HCT116 (cell line): ENCODE measurements around the gene PAPOLB. TPM values are rescaled to one million over a fixed set of nuclear protein-coding genes. Genes with fewer than 3 reads are reported as not detected.

Experiments
- ATAC-seq: fragments of 200-7000 bp; cut with Tn5 transposase; 2 replicates; pipeline ENCODE4 v1.9.1; 2020; ENCODE audit warnings: mild to moderate bottlenecking, moderate library complexity
- BruUV-seq: library from RNA; stranded (reverse); fragments of 400-500 nt; replicated peaks from 2 replicates; lab custom pipeline; 2021; lab: Mats Ljungman, UMichigan
- CTCF ChIA-PET: fragments of 300-600 bp; sonication (Branson Sonifier 250); formaldehyde crosslinking; loops from one replicate; lab custom pipeline; 2021; ENCODE audit warnings: antibody characterized with exemption; lab: Charles Lee
- POLR2A ChIA-PET: fragments of 300-600, 350-600 bp; sonication (Branson Sonifier 250); formaldehyde crosslinking; loops from one replicate; lab custom pipeline; 2021; ENCODE audit warnings: antibody characterized with exemption; lab: Charles Lee
- RAD21 ChIA-PET, 2 experiments: fragments of 300-600 bp; sonication (Branson Sonifier 250); formaldehyde crosslinking; loops; one replicate each; lab custom pipeline; 2023; ENCODE audit warnings: low total read pairs in 2 of 2; ENCODE audit not compliant: uncharacterized antibody in 2 of 2, unreplicated experiment in 2 of 2, low non-redundant PET in 1 of 2; lab: Charles Lee
- DNase-seq: peaks from one replicate; pipeline ENCODE4 v3.0.0-alpha.2; 2010; ENCODE audit warnings: low read depth, low spot score
- H2AFZ ChIP-seq: fragments of 200-600 bp; shearing (Covaris generic), sonication (generic); 2 replicates; pipeline ENCODE4 v1.6.1; 2017; ENCODE audit warnings: low read depth, mixed run types, mixed read lengths, antibody characterized with exemption, low read length; ENCODE audit not compliant: poor library complexity, severe bottlenecking
- H3K27ac ChIP-seq: 2 replicates; pipeline ENCODE4 v1.5.1; 2012; ENCODE audit warnings: low read depth, low read length
- H3K27me3 ChIP-seq: fragments of 200-600 bp; sonication (generic); 2 replicates; pipeline ENCODE4 v1.6.1; 2016; ENCODE audit warnings: mixed run types, low read length, mixed read lengths; ENCODE audit not compliant: insufficient read depth
- H3K36me3 ChIP-seq, 2 experiments: fragments of 200-500 bp in 1 of 2; fragments of 200-600 bp in 1 of 2; sonication (Bioruptor generic) in 1 of 2; sonication (generic) in 1 of 2; 2 replicates each; pipeline versions ENCODE4 v1.5.1 to v1.6.1; 2014 to 2016; ENCODE audit warnings: low read length in 2 of 2, inconsistent platforms in 1 of 2, mixed read lengths in 1 of 2, mixed run types in 1 of 2; ENCODE audit not compliant: insufficient read depth in 2 of 2, control insufficient read depth in 1 of 2
- H3K4me1 ChIP-seq, 2 experiments: fragments of 200-600 bp in 1 of 2; sonication (generic) in 1 of 2; 2 replicates each; pipeline versions ENCODE4 v1.5.1 to v1.6.1; 2012 to 2017; ENCODE audit warnings: low read length in 2 of 2, inconsistent platforms in 1 of 2, mild to moderate bottlenecking in 1 of 2, mixed read lengths in 1 of 2, mixed run types in 1 of 2, moderate library complexity in 1 of 2; ENCODE audit not compliant: insufficient read depth in 2 of 2, control insufficient read depth in 1 of 2
- H3K4me2 ChIP-seq: fragments of 200-600 bp; sonication (generic); 2 replicates; pipeline ENCODE4 v1.6.1; 2017; ENCODE audit warnings: mixed run types, low read length, mixed read lengths
- H3K4me3 ChIP-seq, 2 experiments: fragments of 200-600 bp in 1 of 2; sonication (generic) in 1 of 2; replicated peaks in 1 of 2; 2 replicates each; pipeline ENCODE4 v1.5.1; 2011 to 2016; ENCODE audit warnings: low read length in 2 of 2, control low read depth in 1 of 2, low read depth in 1 of 2, mild to moderate bottlenecking in 1 of 2, mixed read lengths in 1 of 2, mixed run types in 1 of 2
- H3K79me2 ChIP-seq: fragments of 200-600 bp; sonication (generic); 2 replicates; pipeline ENCODE4 v1.6.1; 2017; ENCODE audit warnings: mild to moderate bottlenecking, mixed run types, low read length, moderate library complexity, mixed read lengths; ENCODE audit not compliant: insufficient read depth
- H3K9ac ChIP-seq: fragments of 200-600 bp; sonication (generic); 2 replicates; pipeline ENCODE4 v1.6.1; 2016; ENCODE audit warnings: low read length, mixed read lengths
- H3K9me2 ChIP-seq: fragments of 200-600 bp; sonication (generic), shearing (Covaris generic); 2 replicates; pipeline ENCODE4 v1.6.1; 2017; ENCODE audit warnings: mixed run types, mild to moderate bottlenecking, moderate library complexity; ENCODE audit not compliant: insufficient read depth
- H3K9me3 ChIP-seq, 2 experiments: fragments of 200-500 bp in 1 of 2; fragments of 200-600 bp in 1 of 2; sonication (Bioruptor generic) in 1 of 2; sonication (generic) in 1 of 2; 2 replicates each; pipeline ENCODE4 v1.6.1; 2014 to 2017; ENCODE audit warnings: low read length in 2 of 2, mixed read lengths in 2 of 2, inconsistent platforms in 1 of 2, low read depth in 1 of 2, mild to moderate bottlenecking in 1 of 2, mixed run types in 1 of 2, moderate library complexity in 1 of 2; ENCODE audit not compliant: control insufficient read depth in 1 of 2, insufficient read depth in 1 of 2
- H4K20me1 ChIP-seq: fragments of 200-600 bp; sonication (generic), shearing (Covaris generic); 2 replicates; pipeline ENCODE4 v1.6.1; 2017; ENCODE audit warnings: mixed run types, mild to moderate bottlenecking, moderate library complexity; ENCODE audit not compliant: insufficient read depth
- ATF3 ChIP-seq: IDR thresholded peaks from 2 replicates; pipeline ENCODE4 v1.6.1; 2012
- CTCF ChIP-seq, 3 experiments: fragments of 200-600 bp in 1 of 3; sonication (generic) in 1 of 3; IDR thresholded peaks in 2 of 3; conservative IDR thresholded peaks in 1 of 3; 2 replicates each; pipeline ENCODE4 v1.5.1; 2012 to 2017; ENCODE audit warnings: low read depth in 2 of 3, low read length in 2 of 3, antibody characterized with exemption in 1 of 3, borderline replicate concordance in 1 of 3, control low read depth in 1 of 3, mild to moderate bottlenecking in 1 of 3, mixed read lengths in 1 of 3, mixed run types in 1 of 3, moderate library complexity in 1 of 3; ENCODE audit not compliant: insufficient read depth in 1 of 3
- EGR1 ChIP-seq: IDR thresholded peaks from 2 replicates; pipeline ENCODE4 v1.6.1; 2012; ENCODE audit warnings: low read depth
- ELF1 ChIP-seq: IDR thresholded peaks from 2 replicates; pipeline ENCODE4 v1.6.1; 2012; ENCODE audit warnings: low read depth, borderline replicate concordance
- EZH2phosphoT487 ChIP-seq: fragments of 200-600 bp; IDR thresholded peaks from 2 replicates; pipeline ENCODE4 v1.6.1; 2018; ENCODE audit warnings: antibody characterized with exemption, borderline replicate concordance
- JUND ChIP-seq: IDR thresholded peaks from 2 replicates; pipeline ENCODE4 v1.6.1; 2012
- MAX ChIP-seq: IDR thresholded peaks from 2 replicates; pipeline ENCODE4 v1.6.1; 2012
- POLR2AphosphoS5 ChIP-seq: IDR thresholded peaks from 2 replicates; pipeline ENCODE4 v1.6.1; 2011; ENCODE audit warnings: mild to moderate bottlenecking, low read depth, low read length, moderate library complexity
- REST ChIP-seq: IDR thresholded peaks from 2 replicates; pipeline ENCODE4 v1.6.1; 2012; ENCODE audit warnings: low read depth
- SIN3A ChIP-seq: IDR thresholded peaks from 2 replicates; pipeline ENCODE4 v1.6.1; 2012; ENCODE audit warnings: low read depth
- SP1 ChIP-seq: IDR thresholded peaks from 2 replicates; pipeline ENCODE4 v1.6.1; 2012; ENCODE audit warnings: low read depth
- SRF ChIP-seq: IDR thresholded peaks from 2 replicates; pipeline ENCODE4 v1.6.1; 2012; ENCODE audit warnings: low read depth
- TCF7L2 ChIP-seq: IDR thresholded peaks from 2 replicates; pipeline ENCODE4 v1.7.0; 2011; ENCODE audit warnings: borderline replicate concordance, inconsistent platforms; ENCODE audit not compliant: insufficient read depth, insufficient read length; ENCODE audit errors: extremely low read depth
- YY1 ChIP-seq: IDR thresholded peaks from 2 replicates; pipeline ENCODE4 v1.6.1; 2011; ENCODE audit warnings: low read length, low read depth, moderate library complexity, mild to moderate bottlenecking; ENCODE audit not compliant: insufficient replicate concordance; ENCODE audit errors: extremely low read depth
- intact Hi-C: fragments of 100-400 bp; cut with micrococcal nuclease; formaldehyde crosslinking; loops from 2 replicates; pipeline ENCODE4 v1.10.0; 2022
- total RNA-seq: library from RNA; stranded (reverse); gene quantifications from one replicate; pipeline ENCODE4 v1.2.1, GENCODE V29; 2021; ENCODE audit not compliant: unreplicated experiment
- TF ChIP-seq, protein P1 (sequence below): IDR thresholded peaks from 2 replicates; pipeline ENCODE4 v1.6.1; 2011; ENCODE audit warnings: mild to moderate bottlenecking, low read length, moderate library complexity; ENCODE audit not compliant: insufficient replicate concordance; ENCODE audit errors: extremely low read depth

PAPOLB gene
- total RNA-seq, 1 experiment from 2014 or later = 0.20 TPM

DNA sequence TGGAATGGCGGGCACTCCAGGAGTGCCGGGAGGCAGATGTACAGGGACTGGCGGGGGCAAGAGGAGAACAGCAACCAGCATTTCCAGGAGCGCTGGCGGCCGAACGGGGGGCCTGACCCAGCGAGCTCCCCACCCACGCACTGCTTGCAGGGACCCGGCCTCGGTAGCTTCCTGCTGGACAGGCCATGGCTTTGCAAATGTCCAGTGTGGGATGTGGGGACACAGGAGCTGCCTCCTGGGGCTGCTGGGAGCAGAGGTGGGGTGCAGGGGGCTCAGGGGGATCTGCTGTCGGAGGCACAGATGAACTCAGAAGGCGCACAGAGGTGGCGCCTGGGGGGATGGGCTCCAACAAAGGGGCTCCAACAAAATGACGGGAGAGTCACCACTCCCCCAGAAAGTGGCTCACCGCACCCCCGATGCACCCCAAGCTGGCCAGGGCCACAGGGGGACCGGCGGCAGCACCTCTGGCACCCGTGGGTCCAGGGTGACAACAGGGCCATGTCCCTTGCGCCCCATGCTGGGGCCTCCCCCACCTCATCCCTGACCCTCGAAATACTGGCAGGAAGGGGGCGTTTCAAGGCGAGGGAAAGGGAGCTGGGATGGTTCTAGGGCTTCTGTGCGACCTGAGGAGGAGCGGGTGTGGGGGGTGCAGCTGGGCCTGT lies 45.3 kb downstream of the PAPOLB start:
- H3K27ac ChIP-seq = no peak overlapping the region
- no peaks in the 10 kb centered on the region for H3K4me1 ChIP-seq
- TF ChIP-seq YY1 = no peak
- no peak for TF ChIP-seq ELF1
- no peak for TF ChIP-seq TCF7L2
- no peak for TF ChIP-seq EGR1
- no peak for TF ChIP-seq POLR2AphosphoS5
- no peak for TF ChIP-seq JUND
- TF ChIP-seq, protein P1, sequence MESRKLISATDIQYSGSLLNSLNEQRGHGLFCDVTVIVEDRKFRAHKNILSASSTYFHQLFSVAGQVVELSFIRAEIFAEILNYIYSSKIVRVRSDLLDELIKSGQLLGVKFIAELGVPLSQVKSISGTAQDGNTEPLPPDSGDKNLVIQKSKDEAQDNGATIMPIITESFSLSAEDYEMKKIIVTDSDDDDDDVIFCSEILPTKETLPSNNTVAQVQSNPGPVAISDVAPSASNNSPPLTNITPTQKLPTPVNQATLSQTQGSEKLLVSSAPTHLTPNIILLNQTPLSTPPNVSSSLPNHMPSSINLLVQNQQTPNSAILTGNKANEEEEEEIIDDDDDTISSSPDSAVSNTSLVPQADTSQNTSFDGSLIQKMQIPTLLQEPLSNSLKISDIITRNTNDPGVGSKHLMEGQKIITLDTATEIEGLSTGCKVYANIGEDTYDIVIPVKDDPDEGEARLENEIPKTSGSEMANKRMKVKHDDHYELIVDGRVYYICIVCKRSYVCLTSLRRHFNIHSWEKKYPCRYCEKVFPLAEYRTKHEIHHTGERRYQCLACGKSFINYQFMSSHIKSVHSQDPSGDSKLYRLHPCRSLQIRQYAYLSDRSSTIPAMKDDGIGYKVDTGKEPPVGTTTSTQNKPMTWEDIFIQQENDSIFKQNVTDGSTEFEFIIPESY = no peak
- TF ChIP-seq SP1 = no peak
- TF ChIP-seq SRF = no peak
- TF ChIP-seq ATF3 = no peak
- no peak for TF ChIP-seq CTCF (IDR thresholded peaks at IDR 0.05 in 2 of 3, conservative IDR thresholded peaks at IDR 0.05 in 1 of 3; ENCODE audit: borderline replicate concordance in 1 of 3, insufficient read depth in 1 of 3, low read depth in 2 of 3, low read length in 2 of 3)
- no peak for TF ChIP-seq SIN3A
- no peak for TF ChIP-seq REST
- no peak for TF ChIP-seq MAX
- TF ChIP-seq EZH2phosphoT487 = no peak
- no peaks in the 10 kb centered on the region for H4K20me1 ChIP-seq
- H3K4me2 ChIP-seq = no peak overlapping the region
- no peaks in the 10 kb centered on the region for H3K27me3 ChIP-seq
- H3K4me3 ChIP-seq = no peak overlapping the region
- no peak overlapping the region for H2AFZ ChIP-seq
- H3K79me2 ChIP-seq = no peaks in the 10 kb centered on the region
- DNase-seq (no peak), ATAC-seq (no peak)
- RAD21 ChIA-PET = no interaction called here
- no peaks in the 10 kb centered on the region for H3K9me3 ChIP-seq
- BruUV-seq = no TSS peak
- intact Hi-C loops = no loop called here
- POLR2A ChIA-PET = no interaction called here
- H3K36me3 ChIP-seq = no peaks in the 10 kb centered on the region
- no peaks in the 10 kb centered on the region for H3K9me2 ChIP-seq
- CTCF ChIA-PET = interaction anchor here (0.9 kb wide), 1 partner anchor 67 kb away, joined by 3 read pairs; the partner anchor contains the start of gene RADIL
- no peak overlapping the region for H3K9ac ChIP-seq
